GM12878 (cell line): ENCODE measurements around the gene KRT75. TPM values are rescaled to one million over a fixed set of nuclear protein-coding genes. Genes with fewer than 3 reads are reported as not detected.

Source experiments
- ATAC-seq: fragments of 200-7000 bp; cut with Tn5 transposase; 3 replicates; pipeline ENCODE4 v1.9.1; 2020; ENCODE audit warnings: mild to moderate bottlenecking, moderate library complexity
- BruUV-seq: library from RNA; stranded (reverse); fragments of 400-500 nt; replicated peaks from 2 replicates; lab custom pipeline; 2021; lab: Mats Ljungman, UMichigan
- CTCF ChIA-PET: fragments of 300-600 bp; sonication (Branson Sonifier 250); formaldehyde crosslinking; extraction: SDS; loops from one replicate; lab custom pipeline; 2021; ENCODE audit warnings: inconsistent platforms; lab: Yijun Ruan, JAX
- POLR2A ChIA-PET: fragments of 350-600 bp; formaldehyde crosslinking; extraction: SDS; loops from one replicate; lab custom pipeline; 2021; ENCODE audit warnings: inconsistent platforms; lab: Charles Lee
- RAD21 ChIA-PET: fragments of 300-600 bp; sonication (Branson Sonifier 250); formaldehyde crosslinking; loops from one replicate; lab custom pipeline; 2023; ENCODE audit warnings: antibody characterized with exemption; ENCODE audit not compliant: unreplicated experiment; lab: Charles Lee
- SMC1A ChIA-PET: fragments of 300-600 bp; sonication (Branson Sonifier 250); formaldehyde crosslinking; loops from one replicate; lab custom pipeline; 2023; ENCODE audit not compliant: unreplicated experiment, uncharacterized antibody; lab: Charles Lee
- DNase-seq: peaks from one replicate; pipeline ENCODE4 v3.0.0-alpha.2; 2011; ENCODE audit warnings: low read depth, low spot score
- FAIRE-seq: peaks from 3 replicates; lab custom pipeline; 2011; peaks lifted over from hg19 to GRCh38; lab: Jason Lieb, UNC
- H2AFZ ChIP-seq: 2 replicates; pipeline ENCODE4 v1.6.0; 2011; ENCODE audit warnings: low read depth, low read length, control low read depth; ENCODE audit not compliant: control insufficient read depth
- H3K27ac ChIP-seq: 2 replicates; pipeline ENCODE4 v1.5.1; 2011; ENCODE audit warnings: control low read depth; ENCODE audit not compliant: control insufficient read depth, insufficient read depth
- H3K27me3 ChIP-seq, 2 experiments: replicated peaks in 1 of 2; 2 replicates each; pipeline versions ENCODE4 v1.6.0 to v1.6.1; 2011; ENCODE audit warnings: low read length in 1 of 2; ENCODE audit not compliant: control insufficient read depth in 2 of 2, insufficient read depth in 2 of 2
- H3K36me3 ChIP-seq, 2 experiments: 2 replicates each; pipeline ENCODE4 v1.5.1; 2011; ENCODE audit warnings: low read length in 1 of 2; ENCODE audit not compliant: control insufficient read depth in 2 of 2, insufficient read depth in 2 of 2
- H3K4me1 ChIP-seq: 2 replicates; pipeline ENCODE4 v1.6.1; 2011; ENCODE audit warnings: mild to moderate bottlenecking, low read length, moderate library complexity, mixed read lengths; ENCODE audit not compliant: control insufficient read depth, insufficient read depth
- H3K4me2 ChIP-seq: 2 replicates; pipeline ENCODE4 v1.6.0; 2011; ENCODE audit warnings: control low read depth; ENCODE audit not compliant: control insufficient read depth, insufficient read depth
- H3K4me3 ChIP-seq: fragments of 200-600 bp; sonication (generic); 2 replicates; pipeline ENCODE4 v1.5.1; 2016
- H3K79me2 ChIP-seq: 2 replicates; pipeline ENCODE4 v1.6.0; 2011; ENCODE audit warnings: low read length; ENCODE audit not compliant: control insufficient read depth, insufficient read depth
- H3K9ac ChIP-seq: 2 replicates; pipeline ENCODE4 v1.8.0; 2011; ENCODE audit warnings: low read length, control low read depth, mixed read lengths; ENCODE audit not compliant: control insufficient read depth, insufficient read depth
- H3K9me3 ChIP-seq: replicated peaks from 3 replicates; pipeline ENCODE4 v1.5.1; 2011; ENCODE audit warnings: mild to moderate bottlenecking, low read length; ENCODE audit not compliant: control insufficient read depth, insufficient read depth
- H4K20me1 ChIP-seq: 2 replicates; pipeline ENCODE4 v1.6.0; 2011; ENCODE audit not compliant: control insufficient read depth, insufficient read depth
- CHD4 ChIP-seq: fragments of 200-600 bp; sonication (generic); IDR thresholded peaks from 2 replicates; pipeline ENCODE4 v1.6.1; 2016; ENCODE audit warnings: mild to moderate bottlenecking
- E2F8 ChIP-seq: fragments of 450-650 bp; IDR thresholded peaks from 2 replicates; pipeline ENCODE4 v1.6.1; 2018; ENCODE audit warnings: mild to moderate bottlenecking, low read depth, moderate library complexity; ENCODE audit not compliant: partially characterized antibody
- HDAC2 ChIP-seq: fragments of 200-600 bp; sonication (generic); IDR thresholded peaks from 2 replicates; pipeline ENCODE4 v1.6.1; 2017
- NBN ChIP-seq: fragments of 450-650 bp; IDR thresholded peaks from 2 replicates; pipeline ENCODE4 v1.6.1; 2016
- PML ChIP-seq: IDR thresholded peaks from 2 replicates; pipeline ENCODE4 v1.6.1; 2012; ENCODE audit warnings: low read length, inconsistent platforms
- RAD21 ChIP-seq: IDR thresholded peaks from 2 replicates; pipeline ENCODE4 v1.6.1; 2011; ENCODE audit warnings: mild to moderate bottlenecking, low read depth, low read length, moderate library complexity; ENCODE audit not compliant: insufficient read depth
- RCOR1 ChIP-seq: conservative IDR thresholded peaks from 2 replicates; pipeline ENCODE4 v1.6.1; 2012; ENCODE audit warnings: low read depth, low read length, improper control_type of control experiment
- SMARCA5 ChIP-seq: fragments of 450-650 bp; IDR thresholded peaks from 2 replicates; pipeline ENCODE4 v1.6.1; 2017; ENCODE audit warnings: mild to moderate bottlenecking
- SRF ChIP-seq, 2 experiments: IDR thresholded peaks; 2 replicates each; pipeline ENCODE4 v1.6.1; 2011; ENCODE audit warnings: low read depth in 2 of 2, low read length in 2 of 2, mild to moderate bottlenecking in 1 of 2, moderate library complexity in 1 of 2
- TCF12 ChIP-seq: IDR thresholded peaks from 2 replicates; pipeline ENCODE4 v1.6.1; 2011; ENCODE audit warnings: low read depth, mild to moderate bottlenecking, low read length
- WRNIP1 ChIP-seq: IDR thresholded peaks from 2 replicates; pipeline ENCODE4 v1.6.1; 2011; ENCODE audit warnings: low read depth, low read length, improper control_type of control experiment, borderline replicate concordance
- ZBED1 ChIP-seq: IDR thresholded peaks from 2 replicates; pipeline ENCODE4 v1.6.1; 2016; ENCODE audit warnings: borderline replicate concordance
- ZNF592 ChIP-seq: fragments of 450-650 bp; IDR thresholded peaks from 2 replicates; pipeline ENCODE4 v1.6.1; 2017; ENCODE audit warnings: mild to moderate bottlenecking, moderate library complexity
- ZZZ3 ChIP-seq: IDR thresholded peaks from 2 replicates; pipeline ENCODE4 v1.6.1; 2011; ENCODE audit warnings: low read depth; ENCODE audit not compliant: control insufficient read depth, insufficient read length
- WGBS: methylation state at CpG from one replicate; pipeline ENCODE4 v1.1.6; 2016; ENCODE audit warnings: low lambda C conversion rate; ENCODE audit not compliant: insufficient replicate concordance, insufficient coverage; ENCODE audit errors: missing lambda C conversion rate; 5-methylcytosine and 5-hydroxymethylcytosine counted together
- in situ Hi-C: fragments of 300-500 bp; cut with MboI; formaldehyde crosslinking; loops from 9 replicates; pipeline ENCODE4 v1.14.3; 2018; ENCODE audit warnings: mixed read lengths
- intact Hi-C: fragments of 100-400 bp; cut with micrococcal nuclease; formaldehyde crosslinking; loops from one replicate; pipeline ENCODE4 v1.14.2; 2022; ENCODE audit not compliant: unreplicated experiment
- polyA plus RNA-seq, 11 experiments: library from polyadenylated mRNA; depleted of rRNA in 4 of 11; unstranded in 6 of 11; stranded (reverse) in 5 of 11; fragments of >200 nt; fragmentation: Nextera tagmentation in 4 of 11; fragmentation: Illumina TruSeq in 1 of 11; extraction: Ambion mirVana in 4 of 11; extraction: Trizol in 1 of 11; gene quantifications; 1 replicate in 1 of 11; 2 replicates in 10 of 11; pipeline versions ENCODE4 v1.2.1 to v1.2.3, GENCODE V29; 2011 to 2016; ENCODE audit warnings: inconsistent platforms in 2 of 11, missing spikeins in 2 of 11, low read depth in 1 of 11
- total RNA-seq, 4 experiments: library from RNA; depleted of rRNA in 3 of 4; stranded (reverse); fragments of >200 nt in 3 of 4; fragmentation: Illumina TruSeq in 1 of 4; extraction: Trizol in 1 of 4; gene quantifications; 2 replicates each; pipeline versions ENCODE4 v1.2.1 to v1.2.3, GENCODE V29; 2013 to 2021
- TF ChIP-seq, protein P1 (sequence below): fragments of 450-650 bp; IDR thresholded peaks from 2 replicates; pipeline ENCODE4 v1.6.1; 2014; ENCODE audit warnings: mild to moderate bottlenecking

KRT75 gene
- total and polyA plus RNA-seq, 10 of the 15 experiments (the other 5 are each of a cell fraction or from before 2014, with no cell fraction given) = not detected

DNA sequence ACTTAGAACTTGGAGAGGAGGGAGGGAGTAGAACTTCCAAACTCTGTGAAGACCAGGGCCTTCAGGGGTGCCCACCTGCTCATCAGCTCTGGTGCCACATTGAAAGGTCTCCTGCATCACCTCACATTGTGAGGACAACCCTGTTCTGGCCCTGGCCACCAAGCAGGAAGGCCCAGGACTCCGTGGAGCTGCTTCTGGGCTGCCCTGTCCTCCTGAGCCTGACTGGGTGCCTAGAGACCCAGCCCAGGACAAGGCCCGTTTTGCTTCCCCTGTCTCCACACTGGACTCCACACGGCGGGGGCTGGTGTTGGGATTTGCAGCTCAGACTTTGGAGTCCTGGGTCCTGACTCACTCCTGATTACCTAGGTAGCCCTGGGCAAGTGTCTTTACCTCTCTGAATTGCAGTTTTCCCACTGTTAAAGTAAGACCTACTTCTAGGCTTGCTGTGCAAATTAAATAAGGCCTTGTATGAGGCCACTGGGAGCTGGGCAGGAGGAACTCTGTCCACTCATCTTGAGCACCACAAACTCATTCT, 15.5 kb downstream of the KRT75 start:
- in situ Hi-C loops (no loop called here), intact Hi-C loops (no loop called here)
- FAIRE-seq (no peak), DNase-seq (no peak), ATAC-seq (no peak)
- no peaks in the 10 kb centered on the region for H3K9me3 ChIP-seq
- WGBS = 13% methylated on average over 4 of the region's 4 CpGs
- no peak overlapping the region for H3K4me2 ChIP-seq
- SMC1A ChIA-PET = no interaction called here
- RAD21 ChIA-PET = no interaction called here
- no peaks in the 10 kb centered on the region for H3K79me2 ChIP-seq
- peaks cover 0 to 4% of the 10 kb centered on the region in 2 experiments; a peak in 2 of 4 replicates for H3K27me3 ChIP-seq
- POLR2A ChIA-PET = no interaction called here
- H4K20me1 ChIP-seq = no peaks in the 10 kb centered on the region
- no peak overlapping the region for H3K4me3 ChIP-seq
- CTCF ChIA-PET = no interaction called here
- no peak overlapping the region for H3K27ac ChIP-seq
- no peaks in the 10 kb centered on the region for H3K36me3 ChIP-seq
- H2AFZ ChIP-seq = no peak overlapping the region
- H3K4me1 ChIP-seq = no peaks in the 10 kb centered on the region
- no peak overlapping the region for H3K9ac ChIP-seq
- no TSS peak for BruUV-seq
- TF ChIP-seq HDAC2 = no peak
- TF ChIP-seq, protein P1, sequence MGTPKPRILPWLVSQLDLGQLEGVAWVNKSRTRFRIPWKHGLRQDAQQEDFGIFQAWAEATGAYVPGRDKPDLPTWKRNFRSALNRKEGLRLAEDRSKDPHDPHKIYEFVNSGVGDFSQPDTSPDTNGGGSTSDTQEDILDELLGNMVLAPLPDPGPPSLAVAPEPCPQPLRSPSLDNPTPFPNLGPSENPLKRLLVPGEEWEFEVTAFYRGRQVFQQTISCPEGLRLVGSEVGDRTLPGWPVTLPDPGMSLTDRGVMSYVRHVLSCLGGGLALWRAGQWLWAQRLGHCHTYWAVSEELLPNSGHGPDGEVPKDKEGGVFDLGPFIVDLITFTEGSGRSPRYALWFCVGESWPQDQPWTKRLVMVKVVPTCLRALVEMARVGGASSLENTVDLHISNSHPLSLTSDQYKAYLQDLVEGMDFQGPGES = no peak
- TF ChIP-seq TCF12 = no peak
- TF ChIP-seq RAD21 = no peak
- no peak for TF ChIP-seq SRF (IDR thresholded peaks at IDR 0.05; ENCODE audit: low read depth in 2 of 2, low read length in 2 of 2)
- no peak for TF ChIP-seq CHD4
- TF ChIP-seq PML = no peak
- no peak for TF ChIP-seq WRNIP1
- no peak for TF ChIP-seq ZZZ3
- TF ChIP-seq ZNF592 = no peak
- TF ChIP-seq SMARCA5 = no peak
- no peak for TF ChIP-seq E2F8
- no peak for TF ChIP-seq ZBED1
- TF ChIP-seq NBN = no peak
- no peak for TF ChIP-seq RCOR1
